Uterus (tissue), 2 donors: ENCODE data around the gene BLMH.

ENCODE experiments used
- CTCF ChIP-seq, 4 experiments: fragments of 200-600 bp in 2 of 4; fragments of 450-650 bp in 2 of 4; sonication (generic) in 2 of 4; IDR thresholded peaks; one replicate each; pipeline ENCODE4 v1.5.1; 2016 to 2019; ENCODE audit warnings: antibody characterized with exemption in 4 of 4, mild to moderate bottlenecking in 2 of 4, moderate library complexity in 1 of 4
- POLR2A ChIP-seq, 2 donors: fragments of 450-650 bp; IDR thresholded peaks; one replicate each; pipeline ENCODE4 v1.6.1; 2016; ENCODE audit warnings: antibody characterized with exemption in 2 of 2, mild to moderate bottlenecking in 1 of 2, moderate library complexity in 1 of 2

- TF ChIP-seq CTCF (IDR thresholded peaks at IDR 0.05), result no peak
- no peak for TF ChIP-seq POLR2A (IDR thresholded peaks at IDR 0.05)
These were observed 29.6 kb upstream of the BLMH start for GRCh38 chr17:30321314-30321713.
